HepG2 (cell line): ENCODE results near the gene CAB39. TPM values are rescaled to one million over a fixed set of nuclear protein-coding genes. Genes with fewer than 3 reads are reported as not detected.

Experiments used
- ARID3A ChIP-seq: IDR thresholded peaks from 2 replicates; pipeline ENCODE4 v1.6.1; 2012; ENCODE audit warnings: low read depth, low read length, improper control_type of control experiment
- ARNTL ChIP-seq: sonication (generic); formaldehyde crosslinking; IDR thresholded peaks from 2 replicates; pipeline ENCODE4 v1.4.0; 2020; ENCODE audit warnings: mild to moderate bottlenecking, missing genetic modification reagents
- BCL3 ChIP-seq: sonication (generic); formaldehyde crosslinking; IDR thresholded peaks from 2 replicates; pipeline ENCODE4 v1.5.1; 2020; ENCODE audit warnings: mild to moderate bottlenecking, missing genetic modification reagents, moderate library complexity
- CREB1 ChIP-seq, 2 experiments: fragments of 450-650 bp in 1 of 2; IDR thresholded peaks; 2 replicates each; pipeline ENCODE4 v1.6.1; 2016 to 2017; ENCODE audit warnings: control low read depth in 1 of 2, mild to moderate bottlenecking in 1 of 2, missing compliant biosample characterization in 1 of 2, missing genetic modification characterization in 1 of 2
- ELF3 ChIP-seq: IDR thresholded peaks from 2 replicates; pipeline ENCODE4 v1.6.1; 2016; ENCODE audit warnings: missing genetic modification reagents, missing compliant biosample characterization
- EP300 ChIP-seq, 3 experiments: sonication (generic) in 1 of 3; formaldehyde crosslinking in 1 of 3; IDR thresholded peaks; 2 replicates each; pipeline versions ENCODE4 v1.5.1 to v1.6.1; 2011 to 2020; ENCODE audit warnings: low read depth in 2 of 3, low read length in 2 of 3, borderline replicate concordance in 1 of 3, improper control_type of control experiment in 1 of 3, mild to moderate bottlenecking in 1 of 3, missing genetic modification reagents in 1 of 3, moderate library complexity in 1 of 3
- GABPA ChIP-seq, 2 experiments: IDR thresholded peaks; 2 replicates each; pipeline ENCODE4 v1.6.1; 2011 to 2016; ENCODE audit warnings: low read depth in 2 of 2, low read length in 1 of 2, missing biosample characterization in 1 of 2, missing genetic modification characterization in 1 of 2
- SRSF4 ChIP-seq: fragments of 200-400 bp; formaldehyde crosslinking; IDR thresholded peaks from one replicate; pipeline ENCODE4 v1.6.1; 2018; ENCODE audit warnings: mild to moderate bottlenecking, low read depth, low read length, moderate library complexity; ENCODE audit not compliant: poor library complexity, severe bottlenecking
- SRY ChIP-seq: sonication (generic); formaldehyde crosslinking; IDR thresholded peaks from 2 replicates; pipeline ENCODE4 v1.8.0; 2022; ENCODE audit warnings: mild to moderate bottlenecking, missing genetic modification reagents
- TFAP4 ChIP-seq: sonication (generic); IDR thresholded peaks from 2 replicates; pipeline ENCODE4 v1.6.1; 2016; ENCODE audit warnings: low read depth, borderline replicate concordance
- UBTF ChIP-seq: sonication (generic); formaldehyde crosslinking; IDR thresholded peaks from 2 replicates; pipeline ENCODE4 v1.4.0; 2020; ENCODE audit warnings: mild to moderate bottlenecking, missing genetic modification reagents
- ZNF121 ChIP-seq: sonication (generic); formaldehyde crosslinking; IDR thresholded peaks from 2 replicates; pipeline ENCODE4 v1.5.0; 2020; ENCODE audit warnings: mild to moderate bottlenecking, missing genetic modification reagents
- ZNF17 ChIP-seq: sonication (generic); formaldehyde crosslinking; IDR thresholded peaks from 2 replicates; pipeline ENCODE4 v1.5.0; 2020; ENCODE audit warnings: mild to moderate bottlenecking, missing genetic modification reagents
- ZNF333 ChIP-seq: sonication (generic); formaldehyde crosslinking; IDR thresholded peaks from 2 replicates; pipeline ENCODE4 v1.4.0; 2020; ENCODE audit warnings: mild to moderate bottlenecking, missing genetic modification reagents, borderline replicate concordance
- ZNF383 ChIP-seq: sonication (generic); formaldehyde crosslinking; IDR thresholded peaks from 2 replicates; pipeline ENCODE4 v1.4.0; 2020; ENCODE audit warnings: missing genetic modification reagents, mild to moderate bottlenecking, borderline replicate concordance
- ZNF510 ChIP-seq: sonication (generic); formaldehyde crosslinking; IDR thresholded peaks from 2 replicates; pipeline ENCODE4 v1.4.0; 2020; ENCODE audit warnings: low read depth, mild to moderate bottlenecking, missing genetic modification reagents
- ZNF543 ChIP-seq: sonication (generic); formaldehyde crosslinking; IDR thresholded peaks from 2 replicates; pipeline ENCODE4 v1.4.0; 2020; ENCODE audit warnings: mild to moderate bottlenecking, missing genetic modification reagents
- ZNF546 ChIP-seq: sonication (generic); formaldehyde crosslinking; conservative IDR thresholded peaks from 2 replicates; pipeline ENCODE4 v1.8.1; 2023; ENCODE audit warnings: mild to moderate bottlenecking, missing genetic modification reagents
- ZSCAN5A ChIP-seq: sonication (generic); formaldehyde crosslinking; IDR thresholded peaks from 2 replicates; pipeline ENCODE4 v1.8.0; 2022; ENCODE audit warnings: mild to moderate bottlenecking, missing genetic modification reagents, borderline replicate concordance
- polyA plus RNA-seq, 8 experiments: library from polyadenylated mRNA; depleted of rRNA in 3 of 8; stranded (reverse) in 7 of 8; unstranded in 1 of 8; fragments of >200 nt; fragmentation: Illumina TruSeq in 4 of 8; extraction: Trizol in 4 of 8; gene quantifications; 2 replicates each; pipeline versions ENCODE4 v1.2.1 to v1.2.3, GENCODE V29; 2011 to 2016; ENCODE audit warnings: low read depth in 4 of 8, missing spikeins in 1 of 8, mixed read lengths in 1 of 8; ENCODE audit not compliant: insufficient read depth in 1 of 8
- total RNA-seq, 5 experiments: library from RNA; depleted of rRNA; stranded (reverse); fragments of >200 nt; fragmentation: Illumina TruSeq; extraction: Trizol; gene quantifications; 2 replicates each; pipeline ENCODE4 v1.2.3, GENCODE V29; 2016; ENCODE audit warnings: low read depth in 1 of 5

Gene CAB39
- total and polyA plus RNA-seq, 2 of the 13 experiments (the other 11 are each of a cell fraction or from before 2014, with no cell fraction given) = 19.3 to 45.3 TPM

DNA sequence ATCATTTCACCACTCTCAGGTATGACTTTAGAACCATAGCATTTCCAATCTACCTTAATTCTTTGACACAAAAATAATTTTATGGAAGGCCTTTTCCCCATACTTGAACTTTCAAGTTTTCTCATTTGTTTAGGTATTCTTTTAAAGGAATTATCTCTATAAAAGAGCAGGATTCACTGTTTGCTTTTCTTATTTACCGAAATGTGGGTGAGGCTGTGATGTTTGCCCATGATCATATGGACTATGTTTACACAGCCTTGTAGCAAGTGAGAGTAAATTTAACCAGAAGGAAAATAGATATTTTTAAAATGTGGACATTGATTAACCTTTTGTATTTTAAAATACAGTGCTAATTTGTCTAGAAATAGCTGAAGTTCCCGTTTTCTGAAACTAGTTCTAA lies 26.3 kb downstream of the CAB39 start (continued):
- TF ChIP-seq BCL3 (CRISPR knock-in tag) = no peak
- no peak for TF ChIP-seq ZNF333 (CRISPR knock-in tag)
- TF ChIP-seq GABPA (IDR thresholded peaks at IDR 0.05; ENCODE audit: low read depth, low read length) = no peak
- TF ChIP-seq GABPA (CRISPR knock-in tag; IDR thresholded peaks at IDR 0.05; ENCODE audit: low read depth) = no peak
- no peak for TF ChIP-seq ZNF383 (CRISPR knock-in tag)
- peak; percentile 99 for TF ChIP-seq TFAP4
- TF ChIP-seq ZSCAN5A (CRISPR knock-in tag) = no peak
- no peak for TF ChIP-seq SRY
- no peak for TF ChIP-seq ZNF510 (CRISPR knock-in tag)
- no peak for TF ChIP-seq ARNTL (CRISPR knock-in tag)
- TF ChIP-seq ARID3A = peak; percentile 94
- TF ChIP-seq SRSF4 = no peak
- TF ChIP-seq ZNF17 (CRISPR knock-in tag) = no peak
- TF ChIP-seq ZNF543 = no peak
- TF ChIP-seq EP300 (IDR thresholded peaks at IDR 0.05; ENCODE audit: low read depth in 2 of 2, low read length in 2 of 2) = peak in 1 of 2 experiments; percentile 96; a peak in 2 of 4 replicates
- peak; percentile 67; the same call in 1 of the 2 replicates for TF ChIP-seq EP300 (CRISPR knock-in tag; IDR thresholded peaks at IDR 0.05; ENCODE audit: borderline replicate concordance)
- no peak for TF ChIP-seq CREB1 (IDR thresholded peaks at IDR 0.05)
- peak; percentile 82 for TF ChIP-seq CREB1 (CRISPR knock-in tag; IDR thresholded peaks at IDR 0.05)
- TF ChIP-seq UBTF = no peak
- TF ChIP-seq ZNF546 (CRISPR knock-in tag) = no peak
- TF ChIP-seq ZNF121 = no peak
- peak; percentile 89 for TF ChIP-seq ELF3 (CRISPR knock-in tag)
